ENCODE data around the gene WSCD1.

The WSCD1 gene

GRCh38 chr17:6134721-6135120 is 64.5 kb downstream of the WSCD1 start:
- Histone ChIP-seq H3K27ac (replicated peaks; ENCODE audit: low read length) (no peak overlapping the region), H3K9ac (ENCODE audit: low read depth, low read length, poor library complexity) (no peak overlapping the region), H2AK5ac (ENCODE audit: low read depth, low read length) (no peak overlapping the region), H3K4me1 (ENCODE audit: control insufficient read depth in 2 of 2, insufficient read depth in 1 of 2, low read depth in 1 of 2, low read length in 2 of 2) (peaks cover 0 to 8% of the 10 kb centered on the region in 2 donors), H3K4me2 (ENCODE audit: insufficient read depth, low read length, poor library complexity, severe bottlenecking) (no peak overlapping the region), H4K8ac (ENCODE audit: low read depth, low read length) (no peak overlapping the region), H4K91ac (ENCODE audit: low read depth, low read length, poor library complexity) (no peak overlapping the region), H3K79me1 (ENCODE audit: low read depth, low read length) (no peaks in the 10 kb centered on the region), H2BK15ac (ENCODE audit: low read length) (no peak overlapping the region), H3K4ac (ENCODE audit: low read length) (no peak overlapping the region), H3K4me3 (ENCODE audit: low read length in 2 of 2) (no peak overlapping the region), H3K9me3 (replicated peaks in 1 of 2; ENCODE audit: control insufficient read depth in 2 of 2, insufficient read depth in 1 of 2, low read depth in 1 of 2, low read length in 2 of 2) (no peaks in the 10 kb centered on the region), H3K18ac (ENCODE audit: low read length) (no peak overlapping the region), H2BK120ac (ENCODE audit: low read depth, low read length) (no peak overlapping the region), H3K14ac (ENCODE audit: low read length) (no peak overlapping the region), H3K23ac (ENCODE audit: low read depth, low read length, poor library complexity) (no peak overlapping the region), H3K27me3 (ENCODE audit: control insufficient read depth in 3 of 3, insufficient read depth in 3 of 3, low read depth in 1 of 3, low read length in 3 of 3) (no peaks in the 10 kb centered on the region), H2AFZ (ENCODE audit: low read length) (no peak overlapping the region), H2BK12ac (ENCODE audit: low read length) (no peak overlapping the region), H3K36me3 (replicated peaks in 1 of 2; ENCODE audit: control insufficient read depth in 2 of 2, insufficient read depth in 2 of 2, low read length in 2 of 2) (no peaks in the 10 kb centered on the region), H2BK5ac (ENCODE audit: low read length) (no peak overlapping the region)
- whole genome bisulfite sequencing, 2 donors (ENCODE audit: extremely low coverage in 2 of 2, insufficient read length in 2 of 2, insufficient replicate concordance in 1 of 2) = no CpG with 5 or more reads among the region's 2 CpGs
- no peak for DNase-seq (ENCODE audit: low spot score)

- no peaks in the 10 kb centered on the region for H3K27me3 ChIP-seq (ENCODE audit: control insufficient read depth in 3 of 3, insufficient read depth in 3 of 3, low read depth in 1 of 3, low read length in 3 of 3)
- no peak overlapping the region for H2AK5ac ChIP-seq (ENCODE audit: low read depth, low read length)
- no peak overlapping the region for H3K4me3 ChIP-seq (ENCODE audit: low read length in 2 of 2)
- no peak for DNase-seq (ENCODE audit: low spot score)
- H3K9ac ChIP-seq (ENCODE audit: low read depth, low read length, poor library complexity) = no peak overlapping the region
- no peak overlapping the region for H2BK5ac ChIP-seq (ENCODE audit: low read length)
- no peak overlapping the region for H2BK12ac ChIP-seq (ENCODE audit: low read length)
- H2BK15ac ChIP-seq (ENCODE audit: low read length) = no peak overlapping the region
- no peaks in the 10 kb centered on the region for H3K79me1 ChIP-seq (ENCODE audit: low read depth, low read length)
- H3K4me2 ChIP-seq (ENCODE audit: insufficient read depth, low read length, poor library complexity, severe bottlenecking) = no peak overlapping the region
- H3K36me3 ChIP-seq (replicated peaks in 1 of 2; ENCODE audit: control insufficient read depth in 2 of 2, insufficient read depth in 2 of 2, low read length in 2 of 2) = no peaks in the 10 kb centered on the region
- H3K9me3 ChIP-seq (replicated peaks in 1 of 2; ENCODE audit: control insufficient read depth in 2 of 2, insufficient read depth in 1 of 2, low read depth in 1 of 2, low read length in 2 of 2) = no peaks in the 10 kb centered on the region
- peaks cover 0 to 8% of the 10 kb centered on the region in 2 donors for H3K4me1 ChIP-seq (ENCODE audit: control insufficient read depth in 2 of 2, insufficient read depth in 1 of 2, low read depth in 1 of 2, low read length in 2 of 2)
- no peak overlapping the region for H2BK120ac ChIP-seq (ENCODE audit: low read depth, low read length)
- H3K4ac ChIP-seq (ENCODE audit: low read length) = no peak overlapping the region
- H3K14ac ChIP-seq (ENCODE audit: low read length) = no peak overlapping the region
- no peak overlapping the region for H4K91ac ChIP-seq (ENCODE audit: low read depth, low read length, poor library complexity)
- H2AFZ ChIP-seq (ENCODE audit: low read length) = no peak overlapping the region
- WGBS, 2 donors (ENCODE audit: extremely low coverage in 2 of 2, insufficient read length in 2 of 2, insufficient replicate concordance in 1 of 2) = no CpG with 5 or more reads among the region's 5 CpGs
- H3K27ac ChIP-seq (replicated peaks; ENCODE audit: low read length) = no peak overlapping the region
- H3K23ac ChIP-seq (ENCODE audit: low read depth, low read length, poor library complexity) = no peak overlapping the region
- no peak overlapping the region for H4K8ac ChIP-seq (ENCODE audit: low read depth, low read length)
- no peak overlapping the region for H3K18ac ChIP-seq (ENCODE audit: low read length)
Observed at GRCh38 chr17:6135236-6135635, 65.1 kb downstream of the WSCD1 start.

DNA sequence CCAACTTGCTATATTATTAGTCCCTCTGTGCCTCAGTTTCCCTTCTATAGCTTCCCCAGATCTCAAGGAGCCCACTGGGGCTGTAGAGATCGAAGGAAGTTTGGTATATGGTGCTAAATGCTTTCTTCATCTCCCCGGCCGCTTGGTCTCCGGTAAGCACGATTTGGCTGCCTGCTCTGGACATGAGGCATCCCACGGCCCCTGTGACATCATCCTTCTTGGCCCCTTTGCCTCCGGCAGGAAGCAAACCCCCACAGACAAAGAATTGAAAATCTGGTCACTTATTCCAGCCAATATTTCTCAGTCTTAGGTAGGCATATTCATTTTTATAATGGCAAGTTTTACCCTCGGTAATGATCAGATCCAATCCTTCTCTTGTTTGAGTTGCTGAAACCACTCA is 65.8 kb downstream of the WSCD1 start:
- no peak overlapping the region for H3K23ac ChIP-seq (ENCODE audit: low read depth, low read length, poor library complexity)
- no peak overlapping the region for H3K4me3 ChIP-seq (ENCODE audit: low read length in 2 of 2)
- H3K27me3 ChIP-seq (ENCODE audit: control insufficient read depth in 3 of 3, insufficient read depth in 3 of 3, low read depth in 1 of 3, low read length in 3 of 3) = no peaks in the 10 kb centered on the region
- H2BK12ac ChIP-seq (ENCODE audit: low read length) = no peak overlapping the region
- no peak overlapping the region for H3K9ac ChIP-seq (ENCODE audit: low read depth, low read length, poor library complexity)
- H3K4ac ChIP-seq (ENCODE audit: low read length) = no peak overlapping the region
- no CpG with 5 or more reads among the region's 8 CpGs for WGBS, 2 donors (ENCODE audit: extremely low coverage in 2 of 2, insufficient read length in 2 of 2, insufficient replicate concordance in 1 of 2)
- H2BK120ac ChIP-seq (ENCODE audit: low read depth, low read length) = no peak overlapping the region
- no peak overlapping the region for H2AK5ac ChIP-seq (ENCODE audit: low read depth, low read length)
- no peaks in the 10 kb centered on the region for H3K36me3 ChIP-seq (replicated peaks in 1 of 2; ENCODE audit: control insufficient read depth in 2 of 2, insufficient read depth in 2 of 2, low read length in 2 of 2)
- H2BK15ac ChIP-seq (ENCODE audit: low read length) = no peak overlapping the region
- no peak overlapping the region for H4K91ac ChIP-seq (ENCODE audit: low read depth, low read length, poor library complexity)
- H3K14ac ChIP-seq (ENCODE audit: low read length) = no peak overlapping the region
- H3K27ac ChIP-seq (replicated peaks; ENCODE audit: low read length) = no peak overlapping the region
- H2AFZ ChIP-seq (ENCODE audit: low read length) = no peak overlapping the region
- H3K79me1 ChIP-seq (ENCODE audit: low read depth, low read length) = no peaks in the 10 kb centered on the region
- no peak overlapping the region for H3K4me2 ChIP-seq (ENCODE audit: insufficient read depth, low read length, poor library complexity, severe bottlenecking)
- H4K8ac ChIP-seq (ENCODE audit: low read depth, low read length) = no peak overlapping the region
- peaks cover 0 to 11% of the 10 kb centered on the region in 2 donors for H3K4me1 ChIP-seq (ENCODE audit: control insufficient read depth in 2 of 2, insufficient read depth in 1 of 2, low read depth in 1 of 2, low read length in 2 of 2)
- DNase-seq (ENCODE audit: low spot score) = no peak
- no peak overlapping the region for H3K18ac ChIP-seq (ENCODE audit: low read length)
- H3K9me3 ChIP-seq (replicated peaks in 1 of 2; ENCODE audit: control insufficient read depth in 2 of 2, insufficient read depth in 1 of 2, low read depth in 1 of 2, low read length in 2 of 2) = no peaks in the 10 kb centered on the region
- H2BK5ac ChIP-seq (ENCODE audit: low read length) = no peak overlapping the region

GRCh38 chr17:6137716-6138502 is 67.7 kb downstream of the WSCD1 start:
- 100% methylated on average over 2 to 3 of the region's 11 CpGs for WGBS, 2 donors (ENCODE audit: extremely low coverage in 2 of 2, insufficient read length in 2 of 2, insufficient replicate concordance in 1 of 2)
- Histone ChIP-seq H3K4me2 (ENCODE audit: insufficient read depth, low read length, poor library complexity, severe bottlenecking) (no peak overlapping the region), H3K9ac (ENCODE audit: low read depth, low read length, poor library complexity) (no peak overlapping the region), H2BK120ac (ENCODE audit: low read depth, low read length) (no peak overlapping the region), H3K4ac (ENCODE audit: low read length) (no peak overlapping the region), H2BK15ac (ENCODE audit: low read length) (no peak overlapping the region), H2AFZ (ENCODE audit: low read length) (no peak overlapping the region), H3K36me3 (replicated peaks in 1 of 2; ENCODE audit: control insufficient read depth in 2 of 2, insufficient read depth in 2 of 2, low read length in 2 of 2) (no peaks in the 10 kb centered on the region), H3K27me3 (ENCODE audit: control insufficient read depth in 3 of 3, insufficient read depth in 3 of 3, low read depth in 1 of 3, low read length in 3 of 3) (no peaks in the 10 kb centered on the region), H4K8ac (ENCODE audit: low read depth, low read length) (no peak overlapping the region), H3K4me3 (ENCODE audit: low read length in 2 of 2) (no peak overlapping the region), H2AK5ac (ENCODE audit: low read depth, low read length) (no peak overlapping the region), H3K27ac (replicated peaks; ENCODE audit: low read length) (no peak overlapping the region), H3K18ac (ENCODE audit: low read length) (no peak overlapping the region), H2BK12ac (ENCODE audit: low read length) (no peak overlapping the region), H3K23ac (ENCODE audit: low read depth, low read length, poor library complexity) (no peak overlapping the region), H3K14ac (ENCODE audit: low read length) (no peak overlapping the region), H4K91ac (ENCODE audit: low read depth, low read length, poor library complexity) (no peak overlapping the region), H3K9me3 (replicated peaks in 1 of 2; ENCODE audit: control insufficient read depth in 2 of 2, insufficient read depth in 1 of 2, low read depth in 1 of 2, low read length in 2 of 2) (no peaks in the 10 kb centered on the region), H3K4me1 (ENCODE audit: control insufficient read depth in 2 of 2, insufficient read depth in 1 of 2, low read depth in 1 of 2, low read length in 2 of 2) (peaks cover 3 to 9% of the 10 kb centered on the region in 2 donors), H3K79me1 (ENCODE audit: low read depth, low read length) (no peaks in the 10 kb centered on the region), H2BK5ac (ENCODE audit: low read length) (no peak overlapping the region)
- no peak for DNase-seq (ENCODE audit: low spot score)

Data from neuronal stem cell (in vitro differentiated cells).